Gastroesophageal sphincter (tissue), 3 donors: ENCODE results near the gene ICOSLG.
"Not testable (repeated sequence)": the region's sequence is repeated elsewhere in the genome, so short reads cannot be mapped to it uniquely, and the experiment has no call there.

ENCODE experiments used
- CTCF ChIP-seq, 4 experiments: fragments of 200-600 bp in 2 of 4; fragments of 450-650 bp in 2 of 4; sonication (generic) in 1 of 4; IDR thresholded peaks; one replicate each; pipeline ENCODE4 v1.5.1; 2017 to 2019; ENCODE audit warnings: antibody characterized with exemption in 4 of 4, mild to moderate bottlenecking in 2 of 4, moderate library complexity in 2 of 4
- EP300 ChIP-seq: sonication (generic); formaldehyde crosslinking; IDR thresholded peaks from one replicate; pipeline ENCODE4 v1.6.1; 2017; ENCODE audit warnings: antibody characterized with exemption, mild to moderate bottlenecking
- POLR2A ChIP-seq, 2 donors: fragments of 450-650 bp; IDR thresholded peaks; one replicate each; pipeline ENCODE4 v1.6.1; 2017; ENCODE audit warnings: antibody characterized with exemption in 2 of 2, mild to moderate bottlenecking in 2 of 2, moderate library complexity in 1 of 2
- POLR2AphosphoS5 ChIP-seq: sonication (generic); formaldehyde crosslinking; IDR thresholded peaks from one replicate; pipeline ENCODE4 v1.6.1; 2017; ENCODE audit warnings: antibody characterized with exemption

GRCh38 chr21:44190349-44191271 is 50.1 kb downstream of the ICOSLG start:
- TF ChIP-seq CTCF (IDR thresholded peaks at IDR 0.05); POLR2A (IDR thresholded peaks at IDR 0.05); POLR2AphosphoS5; EP300: not testable (repeated sequence)
